IPS DF 4.7 (cell line): ENCODE results near the gene TRAM2.
"Not testable (repeated sequence)": the region's sequence is repeated elsewhere in the genome, so short reads cannot be mapped to it uniquely, and the experiment has no call there.

Source experiments
- DNase-seq: peaks from one replicate; pipeline ENCODE4 v3.0.0-alpha.2; 2013; ENCODE audit warnings: low spot score; ENCODE audit errors: extremely low read depth

Gene TRAM2

GRCh38 chr6:52494298-52495072 lies 82.4 kb downstream of the TRAM2 start:
- DNase-seq, result no peak

- no peak for DNase-seq
These were observed 83.2 kb downstream of the TRAM2 start for GRCh38 chr6:52493669-52494068.

GRCh38 chr6:52491203-52492069 lies 85.4 kb downstream of the TRAM2 start:
- DNase-seq, result no peak

- no peak for DNase-seq
These were observed 87.0 kb downstream of the TRAM2 start for GRCh38 chr6:52489881-52490280.

- DNase-seq, result no peak
These were observed 93.2 kb downstream of the TRAM2 start for GRCh38 chr6:52483671-52484003.

- DNase-seq, result no peak
These were observed 93.8 kb downstream of the TRAM2 start for GRCh38 chr6:52482903-52483670.

GRCh38 chr6:52475307-52475706 lies 101.6 kb downstream of the TRAM2 start:
- no peak for DNase-seq

GRCh38 chr6:52474173-52474572 lies 102.7 kb downstream of the TRAM2 start:
- DNase-seq, result no peak

- DNase-seq, result not testable (repeated sequence)
These were observed 115.7 kb downstream of the TRAM2 start for GRCh38 chr6:52461194-52461593.

GRCh38 chr6:52457096-52457495 lies 119.8 kb downstream of the TRAM2 start:
- DNase-seq, result no peak

- DNase-seq, result no peak
These were observed 122.3 kb downstream of the TRAM2 start for GRCh38 chr6:52454556-52454955.
